GM20000 (cell line): ENCODE results near the gene HNRNPA0.

Experiments
- DNase-seq: peaks from one replicate; pipeline ENCODE4 v3.0.0; 2012; ENCODE audit warnings: low spot score
- CTCF ChIP-seq: IDR thresholded peaks from 2 replicates; pipeline ENCODE4 v1.5.1; 2012; ENCODE audit warnings: mild to moderate bottlenecking, control low read depth; ENCODE audit errors: extremely low read depth, missing control alignments

HNRNPA0 gene

GRCh38 chr5:137696481-137696880 is 57.7 kb downstream of the HNRNPA0 start:
- TF ChIP-seq CTCF = no peak
- no peak for DNase-seq

DNA sequence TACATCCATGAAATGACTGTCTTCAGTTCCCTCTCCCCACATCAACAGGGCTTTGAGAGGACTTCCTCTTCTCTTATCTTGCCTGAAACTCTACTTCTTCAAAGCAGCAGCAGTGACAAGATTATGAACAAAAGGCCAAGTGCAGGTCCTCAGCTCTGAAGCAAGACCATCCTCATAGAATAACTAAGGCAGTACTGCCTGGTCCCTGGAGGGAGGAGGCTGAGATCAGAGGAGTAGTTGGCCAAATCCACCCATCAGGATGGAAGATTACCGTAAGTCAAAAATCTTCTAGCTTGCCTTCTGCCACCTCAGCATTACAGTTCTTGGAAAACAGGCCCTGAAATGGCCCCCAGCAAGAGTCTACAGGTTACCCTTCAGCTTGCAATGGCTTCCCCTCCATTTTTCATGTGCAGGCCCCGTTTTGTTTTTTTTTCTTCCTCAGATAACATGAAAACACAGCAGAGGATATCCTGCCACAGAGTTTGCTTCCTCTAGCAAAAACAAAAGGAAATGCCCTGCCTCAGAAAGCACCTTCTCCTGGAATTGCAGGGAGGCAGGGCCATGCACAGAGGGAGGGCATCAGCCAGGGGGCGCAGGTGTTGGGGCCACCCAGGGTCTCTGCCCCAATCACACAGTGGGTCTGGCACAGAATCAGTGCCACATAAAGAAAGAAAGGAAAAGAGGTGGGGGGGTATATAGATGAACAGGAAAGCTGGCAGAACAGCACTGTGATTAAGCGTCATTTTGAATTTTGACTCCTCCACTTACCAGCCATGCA is 58.3 kb downstream of the HNRNPA0 start:
- peak; percentile 19 for DNase-seq
- TF ChIP-seq CTCF = no peak
